Measurements from ENCODE around the gene RPS6KA5.

Gene RPS6KA5

GRCh38 chr14:90804292-90805083 lies 256.0 kb downstream of the RPS6KA5 start:
- peak in 1 of 4 experiments; percentile 35 for DNase-seq

GRCh38 chr14:90803249-90803648 lies 257.2 kb downstream of the RPS6KA5 start:
- no peak for DNase-seq

DNA sequence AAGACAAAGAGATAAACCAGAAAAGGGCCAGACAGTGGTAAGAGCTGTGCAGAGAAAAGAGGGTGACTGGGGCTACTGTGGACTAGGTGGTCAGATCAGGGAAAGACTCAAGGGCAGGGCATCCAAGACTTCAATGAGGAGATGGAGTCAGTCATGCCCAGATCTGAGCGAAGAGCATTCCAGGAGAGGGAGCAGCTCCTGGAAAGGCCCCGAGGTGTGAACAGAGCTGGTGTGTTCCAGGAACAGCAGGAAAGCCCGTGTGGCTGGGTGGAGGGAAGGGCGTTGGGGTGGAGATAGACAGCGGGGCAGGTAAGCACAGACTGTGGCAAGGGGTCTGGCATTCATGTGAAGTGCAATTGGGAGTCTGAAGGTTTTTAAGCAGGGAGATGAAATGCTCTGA lies 261.0 kb downstream of the RPS6KA5 start:
- DNase-seq: no peak

DNA sequence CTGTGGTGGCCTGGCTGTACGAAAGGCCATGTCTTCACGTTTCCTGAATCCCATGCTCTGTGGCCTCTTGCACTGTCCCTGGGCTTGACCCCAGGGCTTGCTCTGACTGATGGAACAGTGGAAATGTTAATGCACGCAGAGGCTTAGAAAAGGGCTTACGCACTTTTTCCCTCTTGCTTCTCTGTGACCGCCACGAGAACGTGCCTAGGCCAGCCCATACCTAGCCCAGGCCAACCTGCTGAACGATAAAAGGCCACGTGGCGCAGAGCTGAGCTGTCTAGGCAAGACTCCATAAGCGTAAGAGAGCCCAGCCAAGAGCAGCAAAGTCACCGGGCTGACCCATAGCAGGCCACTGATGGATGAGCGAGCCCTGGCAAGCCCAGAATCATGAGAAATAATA lies 262.5 kb downstream of the RPS6KA5 start:
- DNase-seq: no peak
